Tibial nerve (tissue), 4 donors: ENCODE measurements around the gene ETAA1.

Experiments
- EP300 ChIP-seq, 2 donors: sonication (generic); formaldehyde crosslinking; IDR thresholded peaks; one replicate each; pipeline ENCODE4 v1.6.1; 2017; ENCODE audit warnings: antibody characterized with exemption in 2 of 2, mild to moderate bottlenecking in 1 of 2
- TF ChIP-seq, protein P1 (sequence below), 5 experiments: fragments of 200-600 bp in 3 of 5; fragments of 450-650 bp in 2 of 5; sonication (generic) in 3 of 5; IDR thresholded peaks; one replicate each; pipeline ENCODE4 v1.5.1; 2016 to 2019; ENCODE audit warnings: antibody characterized with exemption in 5 of 5, mild to moderate bottlenecking in 3 of 5, moderate library complexity in 2 of 5

DNA sequence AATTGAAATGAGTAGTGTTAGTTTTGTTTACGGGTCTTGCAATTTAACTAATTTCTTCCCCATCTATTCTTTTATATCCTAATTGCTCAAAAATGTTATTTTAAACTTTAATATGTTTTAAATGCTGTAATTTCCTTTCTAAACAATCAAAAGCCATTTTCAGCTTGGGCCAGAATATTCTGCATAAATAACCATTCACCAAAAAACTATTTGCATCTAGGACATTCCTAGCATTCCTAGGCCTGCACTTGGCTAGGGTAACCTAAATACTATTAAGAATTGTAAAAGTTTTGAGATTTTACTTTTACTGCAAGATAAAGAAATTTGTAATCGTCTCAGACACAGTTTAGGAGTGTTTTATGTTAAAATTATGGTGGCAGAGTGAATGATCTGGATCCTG is 7.8 kb upstream of the ETAA1 start:
- TF ChIP-seq, protein P1, sequence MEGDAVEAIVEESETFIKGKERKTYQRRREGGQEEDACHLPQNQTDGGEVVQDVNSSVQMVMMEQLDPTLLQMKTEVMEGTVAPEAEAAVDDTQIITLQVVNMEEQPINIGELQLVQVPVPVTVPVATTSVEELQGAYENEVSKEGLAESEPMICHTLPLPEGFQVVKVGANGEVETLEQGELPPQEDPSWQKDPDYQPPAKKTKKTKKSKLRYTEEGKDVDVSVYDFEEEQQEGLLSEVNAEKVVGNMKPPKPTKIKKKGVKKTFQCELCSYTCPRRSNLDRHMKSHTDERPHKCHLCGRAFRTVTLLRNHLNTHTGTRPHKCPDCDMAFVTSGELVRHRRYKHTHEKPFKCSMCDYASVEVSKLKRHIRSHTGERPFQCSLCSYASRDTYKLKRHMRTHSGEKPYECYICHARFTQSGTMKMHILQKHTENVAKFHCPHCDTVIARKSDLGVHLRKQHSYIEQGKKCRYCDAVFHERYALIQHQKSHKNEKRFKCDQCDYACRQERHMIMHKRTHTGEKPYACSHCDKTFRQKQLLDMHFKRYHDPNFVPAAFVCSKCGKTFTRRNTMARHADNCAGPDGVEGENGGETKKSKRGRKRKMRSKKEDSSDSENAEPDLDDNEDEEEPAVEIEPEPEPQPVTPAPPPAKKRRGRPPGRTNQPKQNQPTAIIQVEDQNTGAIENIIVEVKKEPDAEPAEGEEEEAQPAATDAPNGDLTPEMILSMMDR (IDR thresholded peaks at IDR 0.05) = no peak
- TF ChIP-seq EP300 (IDR thresholded peaks at IDR 0.05) = no peak
